Mononuclear cell (primary cell): ENCODE results near the gene SAMD13. TPM values are rescaled to one million over a fixed set of nuclear protein-coding genes. Genes with fewer than 3 reads are reported as not detected.

Experiments used
- H3K27me3 ChIP-seq: 2 replicates; pipeline ENCODE4 v1.6.0; 2011; ENCODE audit warnings: low read length, control low read depth; ENCODE audit not compliant: insufficient read depth
- H3K4me1 ChIP-seq: 2 replicates; pipeline ENCODE4 v1.5.1; 2011; ENCODE audit warnings: mild to moderate bottlenecking, low read length, control low read depth; ENCODE audit not compliant: insufficient read depth
- H3K4me3 ChIP-seq: 2 replicates; pipeline ENCODE4 v1.5.1; 2011; ENCODE audit warnings: mild to moderate bottlenecking, low read length, moderate library complexity
- H3K9me3 ChIP-seq: 2 replicates; pipeline ENCODE4 v1.5.1; 2011; ENCODE audit warnings: low read depth, mild to moderate bottlenecking, control low read depth, low read length
- total RNA-seq: library from RNA; depleted of rRNA; stranded (reverse); fragments of >200 nt; gene quantifications from one replicate; pipeline ENCODE4 v1.2.3, GENCODE V29; 2012

SAMD13 gene
- total RNA-seq, 1 donor, result 0.31 TPM

GRCh38 chr1:84387480-84388163 is 86.1 kb downstream of the SAMD13 start:
- Histone ChIP-seq H3K4me3 (no peak overlapping the region), H3K4me1 (peaks cover 13% of the 10 kb centered on the region), H3K27me3 (no peaks in the 10 kb centered on the region), H3K9me3 (no peaks in the 10 kb centered on the region)

GRCh38 chr1:84390226-84390625 is 88.7 kb downstream of the SAMD13 start:
- peaks cover 13% of the 10 kb centered on the region for H3K4me1 ChIP-seq
- H3K4me3 ChIP-seq, result no peak overlapping the region
- no peaks in the 10 kb centered on the region for H3K9me3 ChIP-seq
- no peaks in the 10 kb centered on the region for H3K27me3 ChIP-seq

- Histone ChIP-seq H3K4me3 (no peak within 1 kb of the TSS), H3K4me1 (no peaks in the 10 kb centered on the region), H3K9me3 (no peaks in the 10 kb centered on the region), H3K27me3 (no peaks in the 10 kb centered on the region)
Measured at GRCh38 chr1:84398175-84399155, 97.0 kb downstream of the SAMD13 start, which contains the start of gene DNASE2B. Gene DNASE2B, plus strand, starts transcription at chr1:84398484. Its CDS starts 81 bp downstream, at chr1:84398565.

Other genes with a start within 250 kb of the SAMD13 start
- 57.8 TPM for gene PRKACB, start 157.4 kb upstream of the SAMD13 start, total RNA-seq
- gene DNASE2B, start 96.8 kb downstream of the SAMD13 start, total RNA-seq, result not detected
- gene RPF1, start 177.6 kb downstream of the SAMD13 start, total RNA-seq, result 95.8 TPM
- gene SPATA1, start 204.7 kb downstream of the SAMD13 start, total RNA-seq, result 0.73 TPM
- gene GNG5, start 204.9 kb downstream of the SAMD13 start, total RNA-seq, result 19.3 TPM